Mesenchymal stem cell (in vitro differentiated cells and primary cell): Measurements from ENCODE around the gene LHCGR.

Experiments
- DNase-seq: peaks from one replicate; pipeline ENCODE4 v3.0.0-alpha.2; 2013
- H2AFZ ChIP-seq: one replicate; pipeline ENCODE4 v1.6.1; 2013; ENCODE audit warnings: low read depth, mild to moderate bottlenecking, control low read depth, inconsistent platforms, low read length, moderate library complexity
- H2AK5ac ChIP-seq: 2 replicates; pipeline ENCODE4 v1.6.1; 2013; ENCODE audit warnings: low read length, moderate library complexity, mild to moderate bottlenecking, inconsistent platforms; ENCODE audit not compliant: severe bottlenecking
- H2BK120ac ChIP-seq: one replicate; pipeline ENCODE4 v1.6.1; 2013; ENCODE audit warnings: low read depth, mild to moderate bottlenecking, inconsistent platforms, low read length, moderate library complexity
- H2BK12ac ChIP-seq, 2 experiments: one replicate each; pipeline ENCODE4 v1.6.1; 2013; ENCODE audit warnings: inconsistent platforms in 2 of 2, low read length in 2 of 2, mild to moderate bottlenecking in 2 of 2, moderate library complexity in 2 of 2, control low read depth in 1 of 2
- H2BK15ac ChIP-seq: one replicate; pipeline ENCODE4 v1.6.1; 2013; ENCODE audit warnings: mild to moderate bottlenecking, low read depth, inconsistent platforms; ENCODE audit not compliant: poor library complexity, severe bottlenecking
- H2BK5ac ChIP-seq: 2 replicates; pipeline ENCODE4 v1.6.1; 2013; ENCODE audit warnings: low read depth, mild to moderate bottlenecking, low read length, control low read depth, inconsistent platforms; ENCODE audit not compliant: poor library complexity, severe bottlenecking
- H3K14ac ChIP-seq, 2 experiments: one replicate each; pipeline ENCODE4 v1.6.1; 2013; ENCODE audit warnings: inconsistent platforms in 2 of 2, low read length in 2 of 2, control low read depth in 1 of 2, mild to moderate bottlenecking in 1 of 2, moderate library complexity in 1 of 2
- H3K18ac ChIP-seq, 2 experiments: one replicate each; pipeline ENCODE4 v1.6.1; 2013; ENCODE audit warnings: inconsistent platforms in 2 of 2, low read length in 2 of 2, control low read depth in 1 of 2, low read depth in 1 of 2, mild to moderate bottlenecking in 1 of 2
- H3K23ac ChIP-seq, 2 experiments: one replicate each; pipeline ENCODE4 v1.6.1; 2013; ENCODE audit warnings: inconsistent platforms in 2 of 2, low read length in 2 of 2, mild to moderate bottlenecking in 2 of 2, moderate library complexity in 2 of 2, control low read depth in 1 of 2
- H3K27ac ChIP-seq: 2 replicates; pipeline ENCODE4 v1.5.1; 2013; ENCODE audit warnings: mild to moderate bottlenecking, moderate library complexity, low read length, control low read depth, inconsistent platforms; ENCODE audit not compliant: poor library complexity, severe bottlenecking
- H3K27me3 ChIP-seq, 2 experiments: 2 replicates each; pipeline versions ENCODE4 v1.6.1 to v1.7.0; 2013; ENCODE audit warnings: low read length in 2 of 2, mild to moderate bottlenecking in 2 of 2, moderate library complexity in 2 of 2, control low read depth in 1 of 2, inconsistent platforms in 1 of 2; ENCODE audit not compliant: control insufficient read depth in 1 of 2, insufficient read depth in 1 of 2
- H3K36me3 ChIP-seq, 2 experiments: 2 replicates each; pipeline versions ENCODE4 v1.6.1 to v1.7.0; 2013; ENCODE audit warnings: low read length in 2 of 2, control low read depth in 1 of 2, inconsistent platforms in 1 of 2, low read depth in 1 of 2, mild to moderate bottlenecking in 1 of 2; ENCODE audit not compliant: insufficient read depth in 2 of 2, control insufficient read depth in 1 of 2
- H3K4ac ChIP-seq, 2 experiments: one replicate each; pipeline ENCODE4 v1.6.1; 2013; ENCODE audit warnings: inconsistent platforms in 2 of 2, low read length in 2 of 2, mild to moderate bottlenecking in 2 of 2, moderate library complexity in 2 of 2, control low read depth in 1 of 2, low read depth in 1 of 2
- H3K4me1 ChIP-seq: 2 replicates; pipeline ENCODE4 v1.6.1; 2013; ENCODE audit warnings: low read depth, low read length, control low read depth; ENCODE audit not compliant: control insufficient read depth, insufficient read depth
- H3K4me2 ChIP-seq: 2 replicates; pipeline ENCODE4 v1.6.1; 2013; ENCODE audit warnings: low read length, mild to moderate bottlenecking, inconsistent platforms; ENCODE audit not compliant: poor library complexity, severe bottlenecking
- H3K4me3 ChIP-seq, 2 experiments: 2 replicates each; pipeline versions ENCODE4 v1.5.1 to v1.7.0; 2013; ENCODE audit warnings: low read length in 2 of 2, mild to moderate bottlenecking in 2 of 2, control low read depth in 1 of 2, low read depth in 1 of 2; ENCODE audit not compliant: insufficient read depth in 1 of 2
- H3K79me1 ChIP-seq: replicated peaks from 2 replicates; pipeline ENCODE4 v1.6.1; 2013; ENCODE audit warnings: mild to moderate bottlenecking, control low read depth, low read length, inconsistent platforms; ENCODE audit not compliant: poor library complexity, severe bottlenecking
- H3K9ac ChIP-seq: 2 replicates; pipeline ENCODE4 v1.7.0; 2013; ENCODE audit warnings: mild to moderate bottlenecking, low read length, moderate library complexity
- H3K9me3 ChIP-seq: 2 replicates; pipeline ENCODE4 v1.7.0; 2013; ENCODE audit warnings: mild to moderate bottlenecking, low read length; ENCODE audit not compliant: control insufficient read depth
- H4K8ac ChIP-seq: one replicate; pipeline ENCODE4 v1.6.1; 2013; ENCODE audit warnings: inconsistent platforms, mild to moderate bottlenecking, low read length, moderate library complexity
- H4K91ac ChIP-seq: one replicate; pipeline ENCODE4 v1.6.1; 2013; ENCODE audit warnings: mild to moderate bottlenecking, low read length, inconsistent platforms
- WGBS: methylation state at CpG from one replicate; pipeline ENCODE4 v1.1.7; 2013; ENCODE audit warnings: mixed read lengths; 5-methylcytosine and 5-hydroxymethylcytosine counted together

The LHCGR gene

GRCh38 chr2:48673581-48673980, 81.9 kb downstream of the LHCGR start:
- Histone ChIP-seq H3K27me3 (no peaks in the 10 kb centered on the region), H3K18ac (no peak overlapping the region), H2AK5ac (no peak overlapping the region), H3K4me1 (no peaks in the 10 kb centered on the region), H3K79me1 (no peaks in the 10 kb centered on the region), H2BK5ac (no peak overlapping the region), H3K4ac (no peak overlapping the region), H2BK12ac (no peak overlapping the region), H4K8ac (no peak overlapping the region), H4K91ac (no peak overlapping the region), H3K23ac (no peak overlapping the region), H3K4me3 (no peak overlapping the region), H3K9ac (no peak overlapping the region), H3K4me2 (no peak overlapping the region), H3K27ac (no peak overlapping the region), H2AFZ (no peak overlapping the region), H3K14ac (no peak overlapping the region), H2BK15ac (no peak overlapping the region), H2BK120ac (no peak overlapping the region), H3K36me3 (no peaks in the 10 kb centered on the region), H3K9me3 (no peaks in the 10 kb centered on the region)
- WGBS = 73% methylated on average over 4 of the region's 4 CpGs
- DNase-seq = no peak

- H3K4me3 ChIP-seq = no peak overlapping the region
- H2BK120ac ChIP-seq = no peak overlapping the region
- H3K4ac ChIP-seq = no peak overlapping the region
- H3K9me3 ChIP-seq = no peaks in the 10 kb centered on the region
- WGBS = 50% methylated on average over 1 of the region's 1 CpG
- no peaks in the 10 kb centered on the region for H3K27me3 ChIP-seq
- no peaks in the 10 kb centered on the region for H3K4me1 ChIP-seq
- no peaks in the 10 kb centered on the region for H3K36me3 ChIP-seq
- no peak overlapping the region for H3K4me2 ChIP-seq
- H2BK5ac ChIP-seq = no peak overlapping the region
- no peak overlapping the region for H4K91ac ChIP-seq
- H3K18ac ChIP-seq = no peak overlapping the region
- H3K9ac ChIP-seq = no peak overlapping the region
- H2BK12ac ChIP-seq = no peak overlapping the region
- H2BK15ac ChIP-seq = no peak overlapping the region
- DNase-seq = no peak
- no peak overlapping the region for H2AK5ac ChIP-seq
- no peak overlapping the region for H4K8ac ChIP-seq
- no peak overlapping the region for H2AFZ ChIP-seq
- no peaks in the 10 kb centered on the region for H3K79me1 ChIP-seq
- H3K23ac ChIP-seq = no peak overlapping the region
- no peak overlapping the region for H3K27ac ChIP-seq
- H3K14ac ChIP-seq = no peak overlapping the region
Measured at GRCh38 chr2:48668992-48669391, 86.5 kb downstream of the LHCGR start.

GRCh38 chr2:48651158-48651790, 104.2 kb downstream of the LHCGR start:
- Histone ChIP-seq H3K4me1 (no peaks in the 10 kb centered on the region), H4K8ac (no peak overlapping the region), H3K36me3 (no peaks in the 10 kb centered on the region), H2AK5ac (no peak overlapping the region), H3K4me2 (no peak overlapping the region), H2BK15ac (no peak overlapping the region), H3K4ac (no peak overlapping the region), H3K9me3 (no peaks in the 10 kb centered on the region), H4K91ac (no peak overlapping the region), H3K23ac (no peak overlapping the region), H3K79me1 (no peaks in the 10 kb centered on the region), H2BK5ac (no peak overlapping the region), H3K4me3 (no peak overlapping the region), H3K27me3 (no peaks in the 10 kb centered on the region), H3K27ac (no peak overlapping the region), H2BK12ac (no peak overlapping the region), H3K14ac (no peak overlapping the region), H3K9ac (no peak overlapping the region), H2AFZ (no peak overlapping the region), H2BK120ac (no peak overlapping the region), H3K18ac (no peak overlapping the region)
- 46% methylated on average over 3 of the region's 4 CpGs for WGBS
- DNase-seq = peak; percentile 2

GRCh38 chr2:48638261-48638660, 117.3 kb downstream of the LHCGR start:
- H2AFZ ChIP-seq = no peak overlapping the region
- H3K4me2 ChIP-seq = no peak overlapping the region
- H2BK5ac ChIP-seq = no peak overlapping the region
- H3K14ac ChIP-seq = no peak overlapping the region
- H3K4me3 ChIP-seq = no peak overlapping the region
- no peak overlapping the region for H3K4ac ChIP-seq
- H2BK12ac ChIP-seq = no peak overlapping the region
- no peak overlapping the region for H4K8ac ChIP-seq
- H3K18ac ChIP-seq = no peak overlapping the region
- no peaks in the 10 kb centered on the region for H3K36me3 ChIP-seq
- peaks cover 11% of the 10 kb centered on the region for H3K9me3 ChIP-seq
- no peaks in the 10 kb centered on the region for H3K79me1 ChIP-seq
- no peak overlapping the region for H2AK5ac ChIP-seq
- H3K23ac ChIP-seq = no peak overlapping the region
- 64% methylated on average over 1 of the region's 1 CpG for WGBS
- H2BK120ac ChIP-seq = no peak overlapping the region
- no peak overlapping the region for H2BK15ac ChIP-seq
- H3K9ac ChIP-seq = no peak overlapping the region
- DNase-seq = no peak
- no peak overlapping the region for H4K91ac ChIP-seq
- no peaks in the 10 kb centered on the region for H3K27me3 ChIP-seq
- H3K4me1 ChIP-seq = no peaks in the 10 kb centered on the region
- no peak overlapping the region for H3K27ac ChIP-seq
